GM18951 (cell line): ENCODE measurements around the gene KASH5.
"Not testable (repeated sequence)": the region's sequence is repeated elsewhere in the genome, so short reads cannot be mapped to it uniquely, and the experiment has no call there.

Experiments used
- POLR2A ChIP-seq: IDR thresholded peaks from 4 replicates; pipeline ENCODE4 v1.6.1; 2011; ENCODE audit warnings: mild to moderate bottlenecking; ENCODE audit not compliant: insufficient read length, insufficient read depth; ENCODE audit errors: extremely low read depth
- in situ Hi-C: fragments of 300-500 bp; cut with MboI; formaldehyde crosslinking; loops from one replicate; pipeline ENCODE4 v1.12.0; 2022; ENCODE audit warnings: low sequenced_read_pairs, mixed read lengths, inconsistent platforms; ENCODE audit not compliant: unreplicated experiment

Gene KASH5

DNA sequence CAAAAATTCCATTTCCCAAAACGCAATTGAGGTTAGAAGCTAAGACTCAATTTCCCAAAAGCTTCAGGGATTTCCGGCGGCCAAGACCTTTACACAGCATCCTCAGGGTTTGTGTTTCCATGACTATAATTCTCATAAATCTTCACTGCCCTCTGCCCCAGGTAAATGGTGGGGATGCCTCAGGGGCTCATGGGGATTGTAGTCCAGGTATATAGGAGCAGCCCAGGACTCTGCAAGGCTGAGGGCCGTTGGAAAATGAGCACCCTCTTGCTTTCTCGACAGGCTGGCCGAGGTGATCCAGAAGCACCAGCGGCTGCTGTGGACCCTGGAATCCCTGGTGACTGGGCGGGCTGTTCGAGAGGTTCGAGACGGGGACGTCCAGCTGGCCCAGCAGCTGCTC lies 71.3 kb downstream of the KASH5 start:
- in situ Hi-C loops = no loop called here
- TF ChIP-seq POLR2A = no peak

DNA sequence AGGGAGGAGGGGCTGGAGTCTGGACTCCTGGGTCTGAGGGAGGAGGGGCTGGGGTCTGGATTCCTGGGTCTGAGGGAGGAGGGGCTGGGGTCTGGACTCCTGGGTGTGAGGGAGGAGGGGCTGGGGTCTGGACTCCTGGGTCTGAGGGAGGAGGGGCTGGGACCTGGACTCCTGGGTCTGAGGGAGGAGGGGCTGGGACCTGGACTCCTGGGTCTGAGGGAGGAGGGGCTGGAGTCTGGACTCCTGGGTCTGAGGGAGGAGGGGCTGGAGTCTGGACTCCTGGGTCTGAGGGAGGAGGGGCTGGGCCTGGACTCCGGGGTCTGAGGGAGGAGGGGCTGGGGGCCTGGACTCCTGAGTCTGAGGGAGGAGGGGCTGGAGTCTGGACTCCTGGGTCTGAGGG lies 73.1 kb downstream of the KASH5 start:
- in situ Hi-C loops = not testable (repeated sequence)

DNA sequence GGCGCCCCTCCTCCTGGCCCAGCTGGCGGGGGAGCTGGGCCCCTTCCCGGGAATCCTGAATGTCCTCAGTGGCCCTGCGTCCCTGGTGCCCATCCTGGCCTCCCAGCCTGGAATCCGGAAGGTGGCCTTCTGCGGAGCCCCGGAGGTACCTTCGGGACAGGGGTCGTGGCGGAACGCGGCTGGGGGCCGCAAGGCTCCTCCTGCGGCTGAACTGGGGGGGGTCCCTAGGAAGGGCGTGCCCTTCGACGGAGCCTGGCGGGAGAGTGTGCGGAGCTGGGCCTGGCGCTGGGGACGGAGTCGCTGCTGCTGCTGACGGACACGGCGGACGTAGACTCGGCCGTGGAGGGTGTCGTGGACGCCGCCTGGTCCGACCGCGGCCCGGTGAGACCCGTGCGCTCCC lies 73.6 kb downstream of the KASH5 start:
- TF ChIP-seq POLR2A = no peak
- in situ Hi-C loops = no loop called here

DNA sequence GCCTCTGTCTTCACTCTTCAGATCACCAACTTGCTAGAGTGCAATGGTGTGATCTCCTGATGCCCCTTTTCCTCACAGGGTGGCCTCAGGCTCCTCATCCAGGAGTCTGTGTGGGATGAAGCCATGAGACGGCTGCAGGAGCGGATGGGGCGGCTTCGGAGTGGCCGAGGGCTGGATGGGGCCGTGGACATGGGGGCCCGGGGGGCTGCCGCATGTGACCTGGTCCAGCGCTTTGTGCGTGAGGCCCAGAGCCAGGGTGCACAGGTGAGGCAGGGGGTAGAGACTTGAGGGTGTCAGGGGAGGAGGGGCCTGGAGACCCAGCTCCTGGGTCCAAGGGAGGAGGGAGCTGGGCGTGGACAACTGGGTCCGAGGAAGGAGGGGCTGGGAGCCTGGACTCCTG lies 74.4 kb downstream of the KASH5 start:
- in situ Hi-C loops = no loop called here
- no peak for TF ChIP-seq POLR2A

DNA sequence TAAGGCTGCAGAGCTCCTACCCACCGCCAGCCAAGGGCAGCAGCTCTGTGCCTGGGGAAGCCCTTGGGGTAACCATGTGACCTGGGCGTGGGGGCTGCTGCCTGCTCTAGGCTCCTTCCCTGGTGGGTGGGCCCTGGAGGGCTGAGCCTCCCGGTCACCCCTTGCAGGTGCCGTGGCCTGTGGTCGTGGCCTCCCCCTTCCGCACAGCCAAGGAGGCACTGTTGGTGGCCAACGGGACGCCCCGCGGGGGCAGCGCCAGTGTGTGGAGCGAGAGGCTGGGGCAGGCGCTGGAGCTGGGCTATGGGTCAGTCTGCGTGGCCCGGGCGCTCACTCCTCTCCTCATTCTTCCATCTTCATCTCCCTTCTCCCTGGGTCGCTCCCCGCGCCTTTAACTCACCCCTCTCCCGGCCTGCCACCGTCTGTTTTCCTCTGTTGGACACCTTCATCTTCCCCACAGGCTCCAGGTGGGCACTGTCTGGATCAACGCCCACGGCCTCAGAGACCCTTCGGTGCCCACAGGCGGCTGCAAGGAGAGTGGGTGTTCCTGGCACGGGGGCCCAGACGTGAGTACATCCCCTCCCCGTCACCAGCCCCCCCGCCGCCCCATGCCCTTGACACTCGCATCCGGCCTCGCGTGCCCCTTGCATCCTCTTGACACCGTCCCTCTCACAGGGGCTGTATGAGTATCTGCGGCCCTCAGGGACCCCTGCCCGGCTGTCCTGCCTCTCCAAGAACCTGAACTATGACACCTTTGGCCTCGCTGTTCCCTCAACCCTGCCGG lies 76.1 kb downstream of the KASH5 start:
- in situ Hi-C loops = no loop called here
- no peak for TF ChIP-seq POLR2A

DNA sequence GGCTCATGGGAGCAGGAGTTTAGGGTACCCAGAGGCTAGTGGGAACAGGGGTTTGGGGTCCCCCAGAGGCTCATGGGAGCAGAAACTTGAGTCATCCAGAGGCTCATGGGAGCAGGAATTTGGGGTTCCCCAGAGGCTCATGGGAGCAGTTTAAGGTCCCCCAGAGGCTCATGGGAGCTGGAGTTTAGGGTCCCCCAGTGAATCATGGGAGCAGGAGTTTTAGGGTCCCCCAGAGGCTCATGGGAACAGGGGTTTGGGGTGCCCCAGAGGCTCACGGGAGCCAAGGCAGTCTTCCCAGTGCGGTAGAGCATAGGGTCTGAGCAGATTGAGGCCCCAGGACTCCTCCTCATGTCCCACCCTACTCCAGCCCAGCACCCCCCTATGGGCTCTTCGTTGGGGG lies 77.3 kb downstream of the KASH5 start:
- in situ Hi-C loops = no loop called here
- no peak for TF ChIP-seq POLR2A
